UCSD-AML1 (cell line): Measurements from ENCODE around the gene PDE4B.

ENCODE experiments used
- DNase-seq: peaks from one replicate; lab custom pipeline; 2025; ENCODE audit not compliant: unreplicated experiment; lab: John Stamatoyannopoulos, UW

The PDE4B gene

GRCh38 chr1:66276218-66276617 lies 483.5 kb downstream of the PDE4B start:
- no peak for DNase-seq

- no peak for DNase-seq
Observed at GRCh38 chr1:66278260-66279021, 485.7 kb downstream of the PDE4B start.

- no peak for DNase-seq
Observed at GRCh38 chr1:66281808-66282207, 489.1 kb downstream of the PDE4B start.

GRCh38 chr1:66282343-66282852 lies 489.7 kb downstream of the PDE4B start:
- DNase-seq, result no peak

GRCh38 chr1:66282891-66283621 lies 490.4 kb downstream of the PDE4B start:
- DNase-seq, result no peak

GRCh38 chr1:66283622-66284041 lies 490.9 kb downstream of the PDE4B start:
- DNase-seq, result no peak

- DNase-seq, result no peak
Observed at GRCh38 chr1:66284746-66285145, 492.1 kb downstream of the PDE4B start.

- no peak for DNase-seq
Observed at GRCh38 chr1:66285618-66286270, 493.0 kb downstream of the PDE4B start.

GRCh38 chr1:66286307-66286706 lies 493.6 kb downstream of the PDE4B start:
- no peak for DNase-seq

- DNase-seq, result no peak
Observed at GRCh38 chr1:66288048-66288447, 495.4 kb downstream of the PDE4B start.

GRCh38 chr1:66290761-66291530 lies 498.3 kb downstream of the PDE4B start:
- no peak for DNase-seq

- DNase-seq, result no peak
Observed at GRCh38 chr1:66291531-66291864, 498.8 kb downstream of the PDE4B start.

- no peak for DNase-seq
Observed at GRCh38 chr1:66292305-66292704, 499.6 kb downstream of the PDE4B start.

- DNase-seq, result no peak
Observed at GRCh38 chr1:66292944-66293343, 500.2 kb downstream of the PDE4B start.

GRCh38 chr1:66294707-66295370 lies 502.1 kb downstream of the PDE4B start:
- no peak for DNase-seq

- no peak for DNase-seq
Observed at GRCh38 chr1:66295803-66296202, 503.1 kb downstream of the PDE4B start.

GRCh38 chr1:66296370-66296769 lies 503.7 kb downstream of the PDE4B start:
- DNase-seq, result no peak

- DNase-seq, result no peak
Observed at GRCh38 chr1:66296951-66297350, 504.3 kb downstream of the PDE4B start.

- DNase-seq, result no peak
Observed at GRCh38 chr1:66298464-66298863, 505.8 kb downstream of the PDE4B start.

GRCh38 chr1:66300280-66300971 lies 507.7 kb downstream of the PDE4B start:
- no peak for DNase-seq
